Kidney glomerular epithelial cell (primary cell): ENCODE measurements around the gene TAAR1.
"Not testable (repeated sequence)": the region's sequence is repeated elsewhere in the genome, so short reads cannot be mapped to it uniquely, and the experiment has no call there.

Experiments used
- DNase-seq: peaks from one replicate; lab custom pipeline; 2025; lab: John Stamatoyannopoulos, UW

Gene TAAR1

DNA sequence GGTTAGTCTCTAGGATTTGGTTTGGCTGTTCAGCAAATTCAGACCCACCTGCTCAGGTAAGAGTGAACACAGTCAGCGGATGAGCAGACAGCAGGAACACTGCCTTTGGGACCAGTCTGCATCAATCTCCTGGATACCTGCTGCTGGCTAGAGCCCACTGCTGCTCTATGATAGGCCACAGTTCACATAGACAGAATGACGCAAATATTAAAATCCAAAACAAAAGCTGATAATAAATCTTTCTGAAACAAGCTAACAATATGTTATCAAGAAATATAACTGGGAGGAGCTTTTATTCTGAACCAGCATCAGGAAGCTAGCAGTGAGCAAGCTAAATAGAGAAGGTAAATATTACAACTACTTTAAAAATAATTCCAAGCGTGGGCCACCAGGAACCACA, at the start of gene TAAR1:
TSS of gene TAAR1 (minus strand) at position 101 of the 400 bp plus-strand sequence. CDS start 13,179 bp downstream, outside the sequence.
- DNase-seq, result no peak

DNA sequence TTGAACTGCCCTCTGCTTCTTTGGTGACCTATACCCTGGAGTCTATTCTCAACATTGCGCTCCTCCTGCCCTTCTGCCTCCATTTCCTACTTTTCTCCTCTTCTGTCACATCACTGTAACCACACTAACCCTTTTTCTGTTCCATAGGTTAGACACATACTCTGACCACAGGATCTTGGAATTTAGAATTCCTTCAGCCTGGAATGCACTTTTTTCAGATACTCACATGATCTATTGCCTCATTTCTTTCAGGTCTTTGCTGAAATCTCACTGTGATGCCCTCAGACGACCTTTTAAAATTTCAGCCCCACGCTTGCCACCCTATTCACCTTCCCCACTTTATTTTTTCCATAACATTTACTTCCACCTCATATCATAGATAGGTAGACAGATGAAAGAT, 49.8 kb upstream of the TAAR1 start:
- no peak for DNase-seq

- DNase-seq, result no peak
Measured at GRCh38 chr6:132708002-132708401, 49.0 kb upstream of the TAAR1 start.

DNA sequence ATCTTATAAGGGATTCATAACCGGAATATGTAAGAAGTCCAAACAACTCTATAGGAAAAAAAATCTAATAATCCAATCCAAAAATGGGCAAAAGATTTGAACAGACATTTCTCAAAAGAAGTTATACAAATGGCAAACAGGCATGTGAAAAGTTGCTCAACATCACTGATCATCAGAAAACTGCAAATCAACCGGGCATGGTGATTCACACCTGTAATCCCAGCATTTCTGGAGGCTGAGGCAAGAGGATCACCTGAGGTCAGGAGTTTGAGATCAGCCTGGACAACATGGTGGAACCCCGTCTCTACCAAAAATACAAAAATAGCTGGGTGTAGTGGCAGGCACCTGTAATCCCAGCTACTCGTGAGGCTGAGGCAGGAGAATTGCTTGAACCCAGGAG, 47.8 kb upstream of the TAAR1 start:
- DNase-seq, result not testable (repeated sequence)

DNA sequence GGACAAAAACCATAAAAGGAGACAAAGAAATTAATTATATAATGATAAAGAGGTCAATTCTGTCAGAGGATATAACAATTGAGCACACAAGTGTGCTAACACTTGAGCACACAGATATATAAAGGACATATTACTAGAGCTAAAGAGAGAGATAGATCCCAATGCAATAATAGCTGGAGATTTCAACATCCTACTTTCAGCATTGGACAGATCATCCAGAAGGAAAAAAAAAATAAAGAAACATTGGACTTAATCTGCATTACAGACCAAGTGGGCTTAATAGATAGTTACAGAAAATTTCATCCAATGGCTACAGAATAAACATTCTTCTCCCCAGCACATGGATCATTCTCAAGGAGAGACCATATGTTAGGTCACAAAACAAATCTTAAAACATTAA, 45.0 kb upstream of the TAAR1 start:
- DNase-seq, result no peak

DNA sequence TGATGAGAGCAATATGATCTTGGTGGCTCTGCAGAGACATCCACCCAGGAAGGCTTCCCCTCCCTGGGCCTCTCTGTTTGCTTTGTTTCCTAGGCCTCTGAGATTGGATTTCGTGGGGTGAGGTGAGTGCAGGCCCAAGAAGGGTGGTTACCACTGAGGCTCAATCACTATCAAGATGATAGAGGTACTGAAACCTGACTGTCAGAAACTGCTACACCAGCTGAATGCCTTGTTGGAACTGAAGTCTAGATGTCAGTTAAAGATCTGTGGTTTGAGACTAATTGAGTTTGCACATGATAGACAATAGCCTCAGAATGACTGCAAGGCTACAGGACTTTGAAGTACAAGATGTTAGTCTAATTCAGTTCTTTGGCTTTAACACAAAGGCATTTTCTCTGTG, 39.6 kb upstream of the TAAR1 start:
- no peak for DNase-seq

GRCh38 chr6:132695773-132696172, 36.8 kb upstream of the TAAR1 start:
- DNase-seq, result no peak

GRCh38 chr6:132693478-132693877, 34.5 kb upstream of the TAAR1 start:
- DNase-seq, result no peak

- DNase-seq, result no peak
Measured at GRCh38 chr6:132690678-132691077, 31.7 kb upstream of the TAAR1 start.

DNA sequence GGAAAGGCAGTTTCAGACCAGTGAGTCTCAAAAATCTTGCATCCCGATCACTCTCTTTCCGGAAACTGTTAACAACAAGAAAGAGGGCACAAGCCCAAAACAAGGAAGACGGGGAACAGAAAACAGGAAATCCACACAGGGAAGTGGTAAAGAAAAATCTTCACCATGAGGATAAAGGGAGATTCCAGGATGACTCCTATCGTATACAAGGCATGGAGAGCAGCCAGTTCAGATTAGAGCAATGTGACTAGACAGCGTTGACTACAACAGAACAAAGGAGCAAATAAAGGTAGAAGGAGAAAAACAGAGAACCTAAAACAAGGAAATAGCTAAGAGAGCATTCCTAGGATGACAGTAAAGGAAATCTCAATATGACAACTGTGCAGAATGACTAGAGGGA, 28.3 kb upstream of the TAAR1 start:
- DNase-seq, result peak; percentile 57

GRCh38 chr6:132686531-132686930, 27.5 kb upstream of the TAAR1 start:
- no peak for DNase-seq

- DNase-seq, result no peak
Measured at GRCh38 chr6:132685009-132685408, 26.0 kb upstream of the TAAR1 start.

DNA sequence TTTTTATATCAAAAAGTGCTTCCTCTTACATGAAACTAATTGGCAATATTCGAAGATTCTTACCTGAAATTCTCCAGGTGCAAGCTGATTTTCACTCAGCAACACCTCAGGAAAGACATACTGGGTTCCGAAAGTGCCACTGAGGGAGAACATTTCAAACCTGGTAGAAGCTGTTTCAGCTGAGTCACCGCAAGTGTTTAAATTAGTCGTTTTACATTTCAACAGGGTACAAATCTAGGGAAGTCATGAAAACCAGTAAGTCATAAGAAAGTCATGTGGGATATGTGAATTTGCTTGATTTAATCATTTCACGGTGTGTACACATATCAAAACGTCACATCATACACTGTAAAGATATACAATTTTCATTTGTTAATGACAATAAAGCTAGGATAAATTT, 25.3 kb upstream of the TAAR1 start:
- DNase-seq, result no peak

- peak; percentile 37 for DNase-seq
Measured at GRCh38 chr6:132683543-132683942, 24.6 kb upstream of the TAAR1 start.

GRCh38 chr6:132679094-132679493, 20.1 kb upstream of the TAAR1 start:
- DNase-seq, result not testable (repeated sequence)

GRCh38 chr6:132675749-132676148, 16.8 kb upstream of the TAAR1 start:
- DNase-seq, result no peak

DNA sequence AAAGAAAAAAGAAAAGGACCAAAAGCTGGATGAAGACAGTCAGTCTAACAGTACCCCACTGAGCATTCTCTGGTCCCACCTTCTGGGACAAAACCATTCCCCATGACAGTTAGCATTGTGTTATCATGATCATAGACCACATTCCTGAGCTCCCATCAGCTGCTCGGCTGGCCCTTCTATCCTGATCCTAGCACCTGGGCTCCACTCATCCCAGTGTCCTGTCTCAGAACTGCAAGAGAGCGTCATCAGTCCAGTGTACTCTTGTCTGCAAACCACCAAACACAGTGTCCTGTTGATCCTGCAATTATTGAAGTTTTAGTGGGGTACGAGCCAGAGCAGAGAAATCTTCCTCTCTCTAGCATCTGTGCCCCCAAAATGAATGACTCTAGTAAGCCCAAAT, 16.0 kb upstream of the TAAR1 start:
- DNase-seq, result no peak

DNA sequence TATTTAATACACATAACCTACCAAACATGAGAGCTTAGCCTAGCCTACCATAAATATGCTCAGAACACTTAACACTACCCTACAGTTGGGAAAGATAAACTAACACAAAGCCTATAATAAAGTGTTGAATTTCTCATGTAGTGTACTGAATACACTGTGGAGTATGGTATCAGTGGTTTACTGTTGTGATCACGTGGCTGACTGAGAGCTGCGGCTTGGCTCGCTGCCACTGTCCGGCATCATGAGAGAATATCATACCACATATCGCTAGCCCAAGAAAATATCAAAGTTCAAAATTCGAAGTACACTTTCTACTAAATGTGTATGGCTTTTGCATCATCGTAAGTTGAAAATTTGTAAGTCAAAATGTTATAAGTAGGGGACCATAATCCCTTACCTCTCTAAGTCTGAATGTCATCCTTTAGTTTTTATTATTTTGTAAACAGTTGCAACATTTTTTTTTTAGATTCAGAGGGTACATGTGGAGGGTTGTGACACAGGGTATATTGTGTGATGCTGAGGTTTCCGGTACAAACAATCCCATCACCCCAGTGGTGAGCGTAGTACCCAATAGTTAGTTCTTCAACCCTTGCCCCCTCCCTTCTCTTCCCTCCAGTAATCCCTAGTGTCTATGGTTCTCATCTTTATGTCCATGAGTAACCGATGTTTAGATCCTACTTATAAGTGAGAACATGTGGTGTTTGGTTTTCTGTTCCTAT, 14.6 kb upstream of the TAAR1 start:
- no peak for DNase-seq

GRCh38 chr6:132671295-132671694, 12.3 kb upstream of the TAAR1 start:
- DNase-seq, result no peak

GRCh38 chr6:132669690-132670291, 10.8 kb upstream of the TAAR1 start:
- DNase-seq, result peak; percentile 68

GRCh38 chr6:132666118-132666517, 7.1 kb upstream of the TAAR1 start:
- no peak for DNase-seq

GRCh38 chr6:132664309-132665034, 5.5 kb upstream of the TAAR1 start:
- DNase-seq, result no peak

DNA sequence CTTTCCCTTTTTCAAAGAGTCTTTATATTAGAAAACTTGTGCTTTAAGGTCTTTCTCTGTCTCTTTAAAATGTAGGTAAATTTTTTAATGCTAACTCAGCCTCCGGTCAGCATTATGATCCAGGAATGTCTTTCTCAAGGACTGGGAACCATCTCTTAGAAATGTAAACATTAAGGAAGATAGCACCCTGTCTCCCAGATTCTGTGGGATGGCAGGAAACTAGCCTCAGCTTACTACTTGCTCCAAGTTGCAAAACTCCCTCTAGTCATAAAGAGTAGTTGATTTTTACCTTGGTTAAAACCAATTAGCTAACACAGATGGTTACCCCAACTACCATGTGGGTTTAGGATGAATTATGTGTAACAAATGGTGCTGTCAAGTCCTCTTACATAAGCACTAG, 4.7 kb upstream of the TAAR1 start:
- no peak for DNase-seq
